HCT116 (cell line): ENCODE data around the gene APOA5.

Experiments
- ATF3 ChIP-seq: IDR thresholded peaks from 2 replicates; pipeline ENCODE4 v1.6.1; 2012
- CEBPB ChIP-seq: IDR thresholded peaks from 2 replicates; pipeline ENCODE4 v1.6.1; 2012; ENCODE audit warnings: low read depth
- EGR1 ChIP-seq: IDR thresholded peaks from 2 replicates; pipeline ENCODE4 v1.6.1; 2012; ENCODE audit warnings: low read depth
- EZH2 ChIP-seq: fragments of 200-600 bp; sonication (generic); IDR thresholded peaks from 2 replicates; pipeline ENCODE4 v1.6.1; 2017; ENCODE audit warnings: antibody characterized with exemption, mixed run types
- FOSL1 ChIP-seq: IDR thresholded peaks from 2 replicates; pipeline ENCODE4 v1.6.1; 2012; ENCODE audit warnings: low read depth
- POLR2A ChIP-seq: IDR thresholded peaks from 2 replicates; pipeline ENCODE4 v1.7.0; 2011; ENCODE audit warnings: borderline replicate concordance; ENCODE audit not compliant: insufficient read depth, insufficient read length; ENCODE audit errors: extremely low read depth
- POLR2AphosphoS5 ChIP-seq: IDR thresholded peaks from 2 replicates; pipeline ENCODE4 v1.6.1; 2011; ENCODE audit warnings: mild to moderate bottlenecking, low read depth, low read length, moderate library complexity
- RAD21 ChIP-seq: IDR thresholded peaks from 2 replicates; pipeline ENCODE4 v1.6.1; 2012; ENCODE audit warnings: low read depth, mild to moderate bottlenecking
- SP1 ChIP-seq: IDR thresholded peaks from 2 replicates; pipeline ENCODE4 v1.6.1; 2012; ENCODE audit warnings: low read depth
- YY1 ChIP-seq: IDR thresholded peaks from 2 replicates; pipeline ENCODE4 v1.6.1; 2011; ENCODE audit warnings: low read length, low read depth, moderate library complexity, mild to moderate bottlenecking; ENCODE audit not compliant: insufficient replicate concordance; ENCODE audit errors: extremely low read depth
- TF ChIP-seq, protein P1 (sequence below), 3 experiments: fragments of 200-600 bp in 1 of 3; sonication (generic) in 1 of 3; IDR thresholded peaks in 2 of 3; conservative IDR thresholded peaks in 1 of 3; 2 replicates each; pipeline ENCODE4 v1.5.1; 2012 to 2017; ENCODE audit warnings: low read depth in 2 of 3, low read length in 2 of 3, antibody characterized with exemption in 1 of 3, borderline replicate concordance in 1 of 3, control low read depth in 1 of 3, mild to moderate bottlenecking in 1 of 3, mixed read lengths in 1 of 3, mixed run types in 1 of 3, moderate library complexity in 1 of 3; ENCODE audit not compliant: insufficient read depth in 1 of 3

- TF ChIP-seq SP1 (no peak), FOSL1 (no peak), ATF3 (no peak), POLR2AphosphoS5 (no peak), POLR2A (no peak), EZH2 (no peak), RAD21 (no peak), YY1 (no peak), EGR1 (no peak), CEBPB (peak; percentile 47; the same call in 1 of the 2 replicates)
- TF ChIP-seq, protein P1, sequence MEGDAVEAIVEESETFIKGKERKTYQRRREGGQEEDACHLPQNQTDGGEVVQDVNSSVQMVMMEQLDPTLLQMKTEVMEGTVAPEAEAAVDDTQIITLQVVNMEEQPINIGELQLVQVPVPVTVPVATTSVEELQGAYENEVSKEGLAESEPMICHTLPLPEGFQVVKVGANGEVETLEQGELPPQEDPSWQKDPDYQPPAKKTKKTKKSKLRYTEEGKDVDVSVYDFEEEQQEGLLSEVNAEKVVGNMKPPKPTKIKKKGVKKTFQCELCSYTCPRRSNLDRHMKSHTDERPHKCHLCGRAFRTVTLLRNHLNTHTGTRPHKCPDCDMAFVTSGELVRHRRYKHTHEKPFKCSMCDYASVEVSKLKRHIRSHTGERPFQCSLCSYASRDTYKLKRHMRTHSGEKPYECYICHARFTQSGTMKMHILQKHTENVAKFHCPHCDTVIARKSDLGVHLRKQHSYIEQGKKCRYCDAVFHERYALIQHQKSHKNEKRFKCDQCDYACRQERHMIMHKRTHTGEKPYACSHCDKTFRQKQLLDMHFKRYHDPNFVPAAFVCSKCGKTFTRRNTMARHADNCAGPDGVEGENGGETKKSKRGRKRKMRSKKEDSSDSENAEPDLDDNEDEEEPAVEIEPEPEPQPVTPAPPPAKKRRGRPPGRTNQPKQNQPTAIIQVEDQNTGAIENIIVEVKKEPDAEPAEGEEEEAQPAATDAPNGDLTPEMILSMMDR (IDR thresholded peaks at IDR 0.05 in 2 of 3, conservative IDR thresholded peaks at IDR 0.05 in 1 of 3; ENCODE audit: borderline replicate concordance in 1 of 3, insufficient read depth in 1 of 3, low read depth in 2 of 3, low read length in 2 of 3), result no peak
Observed at GRCh38 chr11:116773203-116774097, 18.2 kb downstream of the APOA5 start.
